Pulmonary artery endothelial cell (primary cell): ENCODE results near the gene CSMD2. TPM values are rescaled to one million over a fixed set of nuclear protein-coding genes. Genes with fewer than 3 reads are reported as not detected.

Source experiments
- DNase-seq: peaks from one replicate; pipeline ENCODE4 v3.0.0-alpha.2; 2011; ENCODE audit warnings: low read depth, low spot score
- total RNA-seq: library from RNA; depleted of rRNA; stranded (reverse); fragments of >200 nt; gene quantifications from 2 replicates; pipeline ENCODE4 v1.2.3, GENCODE V29; 2014

Gene CSMD2
- total RNA-seq, 1 donor from 2014 or later = under 0.01 TPM

DNA sequence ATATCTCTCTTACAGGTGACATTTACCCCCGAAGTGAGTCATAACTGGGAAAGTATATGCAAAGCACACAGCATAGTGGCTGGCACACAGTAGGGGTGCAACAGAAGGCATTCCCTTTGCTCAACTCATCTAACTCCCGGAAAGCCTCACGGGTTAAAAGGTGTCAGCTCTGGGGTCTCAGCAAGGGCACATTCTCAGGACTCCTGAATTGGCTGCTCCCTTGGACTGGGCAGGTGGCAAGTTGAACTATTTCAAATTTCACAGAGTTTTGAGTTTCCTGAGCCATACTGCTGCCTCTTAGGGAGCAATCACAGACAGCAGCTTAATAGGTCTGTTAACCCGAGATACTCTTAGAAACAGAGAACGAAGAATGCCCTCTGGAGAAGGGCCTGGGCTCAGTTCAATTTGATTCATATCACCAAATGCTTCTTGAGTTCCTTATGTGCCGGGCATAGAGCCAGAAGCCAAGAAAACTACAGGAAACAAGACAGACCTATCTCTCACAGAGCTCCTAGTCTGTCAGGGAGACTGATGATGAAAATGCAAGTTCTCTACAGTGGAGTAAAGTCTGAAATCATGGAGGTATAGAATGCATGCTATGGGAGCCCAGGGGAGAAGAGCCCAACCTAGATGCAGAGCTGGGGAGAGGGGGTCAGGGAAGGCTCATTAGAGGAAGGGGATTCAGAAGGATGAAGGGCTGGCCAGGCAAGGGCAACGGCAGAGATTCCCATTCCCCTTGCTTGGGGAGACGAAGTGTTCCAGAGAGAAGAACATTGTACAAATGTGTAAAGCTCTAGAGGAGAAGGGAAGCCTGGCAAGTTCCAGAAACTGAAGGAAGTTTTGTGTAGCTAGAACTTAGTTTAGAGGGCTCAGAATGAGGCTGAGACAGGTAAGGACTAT lies 445.0 kb downstream of the CSMD2 start:
- DNase-seq = no peak

- no peak for DNase-seq
Observed at GRCh38 chr1:33719326-33719725, 445.7 kb downstream of the CSMD2 start.

DNA sequence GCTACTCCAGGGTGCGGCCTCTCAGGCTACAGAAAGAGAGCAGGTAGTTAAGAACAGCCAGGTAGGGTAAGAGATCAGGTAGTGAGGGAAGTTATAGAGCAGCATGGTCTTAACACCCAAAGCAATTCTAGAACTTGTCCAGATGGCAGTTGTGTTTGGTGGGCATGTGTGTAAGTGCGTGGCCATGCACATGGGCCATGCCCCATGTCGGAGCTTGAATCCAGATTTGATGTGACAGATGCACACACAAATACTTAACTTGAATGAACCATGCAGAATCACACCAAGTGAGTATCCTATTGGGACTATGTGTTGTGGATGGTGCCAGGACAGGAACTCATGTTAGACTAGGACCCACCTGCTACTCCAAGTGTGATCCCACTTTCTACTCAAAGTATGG lies 446.8 kb downstream of the CSMD2 start:
- no peak for DNase-seq

- DNase-seq = no peak
Observed at GRCh38 chr1:33716976-33717688, 447.9 kb downstream of the CSMD2 start.

GRCh38 chr1:33715195-33715811 lies 449.7 kb downstream of the CSMD2 start:
- no peak for DNase-seq

GRCh38 chr1:33714421-33714820 lies 450.6 kb downstream of the CSMD2 start:
- DNase-seq = no peak

DNA sequence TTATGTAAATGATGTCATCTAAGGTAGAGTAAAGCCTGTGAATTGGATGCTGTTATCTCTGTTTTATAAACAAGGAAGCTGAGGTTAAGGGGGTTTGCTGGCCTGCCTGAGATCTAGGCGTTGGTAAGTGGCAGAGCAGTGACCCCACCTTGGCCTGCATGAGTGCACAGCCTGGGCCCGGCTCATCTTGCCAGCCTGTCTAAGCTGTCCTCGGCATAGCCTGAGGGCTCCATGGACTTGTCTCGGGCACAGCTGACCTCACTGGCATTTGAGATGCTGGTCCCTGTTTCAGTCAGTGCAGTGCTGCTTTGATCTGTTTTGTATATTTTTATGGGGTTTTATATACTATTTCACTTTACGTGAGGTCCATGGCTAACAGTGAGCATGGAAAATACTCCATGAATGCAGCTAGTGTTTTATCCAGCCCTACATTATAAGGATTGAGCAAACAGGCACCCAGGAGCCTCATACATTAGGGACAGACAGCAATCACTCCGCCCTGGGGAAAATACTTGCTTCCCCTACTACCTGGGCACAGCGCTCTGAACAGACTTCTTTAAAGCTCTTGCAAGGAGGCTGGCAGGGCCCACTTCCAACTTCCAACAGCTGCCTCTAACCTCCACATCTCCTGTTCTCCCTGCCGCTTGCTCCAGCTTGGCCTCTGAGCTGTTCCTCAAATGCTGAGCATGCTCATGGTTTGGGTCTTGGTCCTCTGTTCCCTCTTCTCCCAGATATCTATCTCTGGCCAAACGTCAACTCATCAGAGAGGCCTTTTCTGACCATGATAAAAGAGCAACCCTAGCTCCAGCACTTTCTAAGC lies 451.8 kb downstream of the CSMD2 start:
- DNase-seq = no peak

DNA sequence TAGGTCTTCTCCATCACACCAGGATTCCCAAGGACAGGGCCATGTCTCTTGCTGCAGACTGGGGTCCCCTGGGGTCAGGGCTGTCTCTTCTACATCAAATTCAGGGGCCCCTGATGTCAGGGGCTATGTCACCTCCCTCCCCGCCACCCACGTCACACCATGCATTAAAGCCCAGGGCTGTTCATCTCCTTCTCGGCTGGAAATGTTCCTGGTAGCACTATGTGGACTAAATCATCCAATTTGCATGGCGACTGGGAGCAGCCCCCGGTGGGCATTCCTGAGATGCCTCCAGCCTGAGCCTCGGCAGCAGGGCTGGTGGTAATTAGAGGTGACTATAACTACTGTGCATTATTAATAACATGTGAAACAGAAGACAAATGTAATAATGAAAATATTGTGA lies 452.8 kb downstream of the CSMD2 start:
- no peak for DNase-seq

GRCh38 chr1:33711511-33711910 lies 453.5 kb downstream of the CSMD2 start:
- no peak for DNase-seq

DNA sequence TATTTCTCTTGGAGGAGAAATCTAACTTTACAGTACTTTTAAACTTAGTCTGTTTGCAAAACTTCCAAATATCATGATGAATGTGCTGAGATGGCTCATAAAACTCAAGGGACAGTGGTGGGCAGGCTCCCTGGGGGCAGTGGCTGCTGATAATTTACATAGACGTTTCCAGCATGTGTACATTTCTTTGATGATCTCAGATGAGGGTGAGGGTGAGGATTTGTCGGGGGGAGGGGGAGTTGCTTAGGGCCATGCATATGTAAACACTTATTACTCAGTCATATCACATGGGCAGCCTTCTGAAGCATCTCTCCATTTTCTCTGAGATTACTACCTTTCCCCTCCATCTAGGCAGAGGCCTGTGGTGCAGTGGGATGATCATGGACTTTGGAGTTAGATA lies 454.1 kb downstream of the CSMD2 start:
- DNase-seq = no peak

DNA sequence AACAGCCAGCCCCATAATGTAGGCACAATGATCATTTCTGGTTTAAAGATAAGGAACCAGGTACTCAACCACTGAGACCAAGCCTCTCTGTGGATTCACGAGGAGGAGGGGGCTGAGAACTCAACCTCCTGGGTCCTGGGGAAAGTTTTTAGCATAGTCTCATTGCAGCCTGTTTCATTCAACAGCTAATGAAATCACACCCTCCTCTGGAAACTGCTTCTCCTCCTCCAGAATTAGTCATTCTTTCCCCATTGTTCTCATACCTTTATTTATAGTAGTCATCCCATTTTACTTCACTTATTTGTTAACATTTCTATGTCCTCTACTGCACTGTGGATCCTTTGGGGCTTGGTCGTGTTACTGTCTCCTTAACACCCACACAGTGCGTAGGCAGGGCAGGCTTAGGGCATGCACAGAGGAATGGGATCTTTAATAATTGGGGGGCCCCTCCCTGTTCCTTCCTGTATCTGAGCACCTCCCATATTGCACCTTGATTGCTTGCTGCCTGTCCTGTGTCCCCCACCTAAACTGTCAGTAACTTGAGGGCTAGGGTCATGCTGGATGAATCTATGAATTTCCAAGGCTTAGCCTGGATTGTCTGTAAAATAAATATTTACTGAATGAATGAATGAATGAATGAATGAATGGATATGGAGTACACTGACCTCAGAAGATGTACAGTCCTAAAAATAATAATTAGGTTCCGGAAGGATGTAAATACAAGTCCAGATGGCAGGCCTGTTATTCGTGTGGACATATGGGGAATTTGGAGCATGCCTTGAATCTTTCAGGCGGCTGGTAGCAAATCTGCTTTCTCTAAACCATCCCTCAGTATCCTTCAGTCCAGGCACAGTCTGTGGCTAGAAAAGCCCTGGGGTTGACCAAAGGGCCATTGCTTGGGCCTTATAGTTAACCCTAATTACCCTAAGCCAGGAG lies 455.0 kb downstream of the CSMD2 start:
- DNase-seq = no peak

DNA sequence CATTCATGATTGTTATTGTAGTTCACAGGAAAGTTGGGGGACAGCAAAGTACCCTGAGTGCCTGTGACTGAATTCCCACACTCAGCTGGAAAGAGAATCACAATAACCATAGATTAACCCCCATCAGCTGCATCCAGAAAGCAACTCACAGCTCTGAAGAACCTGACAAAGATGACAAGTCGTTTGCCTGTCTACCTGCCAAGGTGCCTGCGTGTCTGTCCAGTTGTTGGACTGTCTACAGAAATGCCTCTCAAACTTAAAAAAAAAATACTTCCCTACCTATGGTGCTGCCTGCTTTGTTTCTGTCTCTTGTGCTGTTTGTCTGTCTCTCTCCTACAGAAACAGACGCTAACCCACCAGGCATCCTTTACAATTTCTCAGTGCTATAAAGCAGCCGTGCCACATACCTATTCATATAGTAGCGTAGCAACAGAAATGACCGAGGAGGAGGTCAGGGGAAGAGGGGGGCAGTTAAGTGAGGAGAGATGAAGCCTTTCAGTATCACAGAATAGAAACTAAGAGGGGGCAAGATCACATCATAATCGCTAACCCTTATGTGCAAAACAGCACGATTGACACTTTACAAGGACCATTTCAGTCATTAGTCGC lies 455.8 kb downstream of the CSMD2 start:
- no peak for DNase-seq

- DNase-seq = no peak
Observed at GRCh38 chr1:33706634-33707255, 458.3 kb downstream of the CSMD2 start.

DNA sequence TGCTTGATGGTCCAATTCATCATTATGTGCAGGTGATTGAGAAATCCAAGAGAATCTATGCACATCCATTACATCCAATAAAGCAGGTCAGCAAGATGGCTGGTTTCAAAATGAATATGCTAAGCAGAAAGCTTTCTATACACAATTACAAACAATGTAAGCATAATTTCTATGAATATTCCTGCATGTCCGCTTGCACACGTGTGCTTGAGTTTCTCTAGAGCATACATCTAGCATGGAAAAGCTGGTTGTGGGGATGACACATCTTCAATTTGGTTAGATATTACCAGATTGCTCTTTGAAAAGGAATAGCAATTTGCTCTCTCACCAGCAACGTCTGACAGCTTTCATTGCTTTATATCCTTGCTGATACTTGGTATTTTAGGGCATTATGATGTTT lies 461.6 kb downstream of the CSMD2 start:
- no peak for DNase-seq

DNA sequence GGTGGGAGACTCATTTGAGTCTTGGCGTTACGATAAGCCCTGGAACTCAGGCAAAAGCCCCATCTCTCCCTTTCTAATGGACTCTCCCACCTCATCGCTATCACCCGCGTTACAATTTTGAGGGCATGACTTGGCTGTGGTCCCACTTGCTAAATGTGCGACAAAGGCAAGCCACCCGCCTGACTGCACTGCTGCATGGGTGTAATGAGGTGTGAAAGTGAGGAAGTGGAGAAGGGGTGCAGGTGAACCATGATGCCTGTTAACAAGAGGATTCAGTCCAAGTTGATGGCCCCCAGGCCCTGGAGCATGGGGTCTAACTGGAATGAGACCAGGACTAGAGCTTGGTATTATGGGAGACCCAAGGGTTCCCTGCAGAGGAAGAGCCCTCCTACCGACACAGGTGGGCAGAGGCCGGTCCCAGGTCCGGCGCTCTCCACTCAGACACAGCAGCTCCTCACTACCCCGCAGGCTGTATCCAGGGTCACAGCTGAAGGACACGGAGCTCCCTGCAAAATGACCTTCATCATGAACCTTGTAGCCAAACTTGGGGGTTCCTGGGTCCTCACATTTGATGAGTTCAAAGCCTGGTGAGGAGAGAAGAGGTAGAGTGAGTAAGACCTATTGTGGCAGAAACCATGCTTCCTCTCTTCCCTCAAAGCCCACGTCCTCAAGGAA lies 466.5 kb downstream of the CSMD2 start:
- no peak for DNase-seq

DNA sequence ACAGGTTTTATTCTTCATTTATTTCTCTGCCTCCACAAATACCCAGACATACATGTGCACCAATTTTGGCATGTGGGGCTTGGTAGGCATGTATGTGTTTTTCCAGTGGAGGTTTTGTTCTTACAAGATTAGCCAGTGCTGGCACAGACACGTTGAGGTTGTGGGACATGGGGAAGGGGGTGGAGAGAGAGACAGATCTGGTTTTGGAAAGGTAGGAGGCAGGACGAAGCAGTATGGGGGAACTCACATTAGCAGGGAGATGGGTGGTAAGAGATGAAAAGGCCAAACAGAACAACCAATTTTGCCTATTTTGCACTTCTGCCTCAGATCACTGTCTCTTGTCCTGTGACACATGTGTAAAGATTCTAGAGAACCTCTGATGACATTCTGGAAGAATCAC lies 467.2 kb downstream of the CSMD2 start:
- DNase-seq = no peak

DNA sequence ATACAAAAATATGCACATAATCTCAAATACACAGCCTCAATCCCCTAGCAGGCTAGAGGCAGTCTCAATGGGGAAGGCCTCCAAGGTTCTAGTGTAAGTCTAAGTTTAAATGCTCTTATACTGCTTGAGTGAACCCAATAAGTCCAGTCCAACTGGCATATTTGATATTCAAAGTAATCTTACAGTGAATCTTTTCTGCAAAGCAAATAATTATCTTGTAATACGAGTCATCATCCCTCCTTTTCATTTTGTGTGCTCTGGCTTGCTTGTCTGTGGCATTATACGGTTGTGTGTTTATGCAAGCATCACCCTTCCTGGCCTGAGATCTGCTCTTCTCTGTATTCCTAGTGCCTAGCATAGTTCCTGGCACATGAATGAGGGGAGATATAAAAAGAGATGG lies 468.1 kb downstream of the CSMD2 start:
- DNase-seq = no peak

- no peak for DNase-seq
Observed at GRCh38 chr1:33696311-33696710, 468.7 kb downstream of the CSMD2 start.
